ENCODE results near the gene MSMP. TPM values are rescaled to one million over a fixed set of nuclear protein-coding genes. Genes with fewer than 3 reads are reported as not detected.

Gene MSMP
- total and polyA plus RNA-seq, 9 of the 15 experiments (the other 6 are each of a cell fraction or from before 2014, with no cell fraction given) = 0.60 TPM; not detected in 8

GRCh38 chr9:35740243-35740642 is 13.8 kb downstream of the MSMP start:
- no peak for FAIRE-seq

More at GRCh38 chr9:35740243-35740642, 13.8 kb downstream of the MSMP start:
- Histone ChIP-seq H3K9me3 (replicated peaks; ENCODE audit: control insufficient read depth, insufficient read depth, low read depth, low read length) (no peaks in the 10 kb centered on the region), H4K20me1 (replicated peaks; ENCODE audit: control insufficient read depth, insufficient read depth, low read length) (no peaks in the 10 kb centered on the region), H3K36me3 (ENCODE audit: control insufficient read depth, insufficient read depth, low read length) (peaks cover 97% of the 10 kb centered on the region), H3K27ac (ENCODE audit: extremely low read depth, low read depth, low read length) (no peak overlapping the region), H3K9me1 (ENCODE audit: control insufficient read depth, insufficient read depth, low read length) (no peaks in the 10 kb centered on the region), H3K4me3 (no peak overlapping the region), H3K79me2 (ENCODE audit: control insufficient read depth, insufficient read depth, low read length) (peaks cover 22% of the 10 kb centered on the region), H3K9ac (ENCODE audit: insufficient read depth in 1 of 2, low read depth in 2 of 2, low read length in 2 of 2) (no peak overlapping the region), H3K27me3 (ENCODE audit: control insufficient read depth in 2 of 2, insufficient read depth in 2 of 2, low read length in 2 of 2) (no peaks in the 10 kb centered on the region), H3K4me1 (replicated peaks in 1 of 2; ENCODE audit: control insufficient read depth in 2 of 2, insufficient read depth in 2 of 2, low read length in 2 of 2) (no peaks in the 10 kb centered on the region; a peak in 1 of 5 replicates), H2AFZ (ENCODE audit: low read depth, low read length) (no peak overlapping the region), H3K4me2 (ENCODE audit: insufficient read depth, low read length) (no peak overlapping the region)
- 98% methylated on average over 6 of the region's 6 CpGs for WGBS (ENCODE audit: insufficient coverage, low coverage, missing lambda C conversion rate)
- CTCF ChIA-PET (ENCODE audit: low intra/inter-chr PET ratio) = no interaction called here
- DNase-seq (ENCODE audit: extremely low read depth in 1 of 4, low spot score in 3 of 4) (no peak), ATAC-seq (no peak)
- in situ Hi-C loops (cut with MboI) (no loop called here), intact Hi-C loops (cut with micrococcal nuclease) (no loop called here)
- TF ChIP-seq, protein P1, sequence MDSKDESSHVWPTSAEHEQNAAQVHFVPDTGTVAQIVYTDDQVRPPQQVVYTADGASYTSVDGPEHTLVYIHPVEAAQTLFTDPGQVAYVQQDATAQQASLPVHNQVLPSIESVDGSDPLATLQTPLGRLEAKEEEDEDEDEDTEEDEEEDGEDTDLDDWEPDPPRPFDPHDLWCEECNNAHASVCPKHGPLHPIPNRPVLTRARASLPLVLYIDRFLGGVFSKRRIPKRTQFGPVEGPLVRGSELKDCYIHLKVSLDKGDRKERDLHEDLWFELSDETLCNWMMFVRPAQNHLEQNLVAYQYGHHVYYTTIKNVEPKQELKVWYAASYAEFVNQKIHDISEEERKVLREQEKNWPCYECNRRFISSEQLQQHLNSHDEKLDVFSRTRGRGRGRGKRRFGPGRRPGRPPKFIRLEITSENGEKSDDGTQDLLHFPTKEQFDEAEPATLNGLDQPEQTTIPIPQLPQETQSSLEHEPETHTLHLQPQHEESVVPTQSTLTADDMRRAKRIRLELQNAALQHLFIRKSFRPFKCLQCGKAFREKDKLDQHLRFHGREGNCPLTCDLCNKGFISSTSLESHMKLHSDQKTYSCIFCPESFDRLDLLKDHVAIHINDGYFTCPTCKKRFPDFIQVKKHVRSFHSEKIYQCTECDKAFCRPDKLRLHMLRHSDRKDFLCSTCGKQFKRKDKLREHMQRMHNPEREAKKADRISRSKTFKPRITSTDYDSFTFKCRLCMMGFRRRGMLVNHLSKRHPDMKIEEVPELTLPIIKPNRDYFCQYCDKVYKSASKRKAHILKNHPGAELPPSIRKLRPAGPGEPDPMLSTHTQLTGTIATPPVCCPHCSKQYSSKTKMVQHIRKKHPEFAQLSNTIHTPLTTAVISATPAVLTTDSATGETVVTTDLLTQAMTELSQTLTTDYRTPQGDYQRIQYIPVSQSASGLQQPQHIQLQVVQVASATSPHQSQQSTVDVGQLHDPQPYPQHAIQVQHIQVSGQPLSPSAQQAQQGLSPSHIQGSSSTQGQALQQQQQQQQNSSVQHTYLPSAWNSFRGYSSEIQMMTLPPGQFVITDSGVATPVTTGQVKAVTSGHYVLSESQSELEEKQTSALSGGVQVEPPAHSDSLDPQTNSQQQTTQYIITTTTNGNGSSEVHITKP (IDR thresholded peaks at IDR 0.05; ENCODE audit: partially characterized antibody) = peak; percentile 89
- TF ChIP-seq RBFOX2 (IDR thresholded peaks at IDR 0.05; ENCODE audit: low read depth, low read length) (0 out of 2 replicates have a peak, but pooled peaks have one; percentile 23), RNF219 (CRISPR knock-in tag; IDR thresholded peaks at IDR 0.05) (no peak)
- BruUV-seq (replicated peaks) = no TSS peak
- POLR2A ChIA-PET = interaction anchor here (0.6 to 4.8 kb wide), 4 partner anchors 8 to 398 kb away, joined by 3 to 21 read pairs (median 3); partner anchors contain the start of genes GBA2 and RGP1

Data from K562 (cell line).